HFFc6 (cell line): ENCODE data around the gene NTN3. TPM values are rescaled to one million over a fixed set of nuclear protein-coding genes. Genes with fewer than 3 reads are reported as not detected.

ENCODE experiments used
- DNase-seq: peaks from one replicate; pipeline ENCODE4 v3.0.0-alpha.2; 2018
- H3K27ac Mint-ChIP-seq: 2 replicates; pipeline ENCODE4 v1.8.0; 2020; ENCODE audit warnings: mild to moderate bottlenecking, mixed read lengths
- H3K27me3 Mint-ChIP-seq: 2 replicates; pipeline ENCODE4 v1.8.0; 2021; ENCODE audit warnings: mild to moderate bottlenecking, moderate library complexity, mixed read lengths; ENCODE audit not compliant: insufficient read depth
- H3K36me3 Mint-ChIP-seq: 2 replicates; pipeline ENCODE4 v1.8.0; 2021; ENCODE audit warnings: low read depth, mixed read lengths
- H3K4me1 Mint-ChIP-seq: 2 replicates; pipeline ENCODE4 v1.8.0; 2020; ENCODE audit warnings: low read depth, mixed read lengths
- H3K4me3 Mint-ChIP-seq: 2 replicates; pipeline ENCODE4 v1.8.0; 2020; ENCODE audit warnings: mild to moderate bottlenecking, moderate library complexity, mixed read lengths
- H3K9me3 Mint-ChIP-seq: 2 replicates; pipeline ENCODE4 v1.8.0; 2020; ENCODE audit warnings: mild to moderate bottlenecking, mixed read lengths
- total RNA-seq, 6 experiments: library from RNA; stranded (reverse); fragmentation: NEBNext Ultra II Directional; extraction: Animal tissue kit (Norgen Biotek cat#: 25700); gene quantifications; 2 replicates in 1 of 6; 3 replicates in 5 of 6; pipeline ENCODE4 v1.2.3, GENCODE V29; 2021
- TF ChIP-seq, protein P1 (sequence below): fragments of 200-600 bp; sonication (generic); IDR thresholded peaks from 2 replicates; pipeline ENCODE4 v1.5.0; 2021; ENCODE audit warnings: antibody characterized with exemption, mild to moderate bottlenecking

NTN3 gene
- total RNA-seq, 6 experiments from 2014 or later = 0.22 to 0.47 (median 0.33) TPM

DNA sequence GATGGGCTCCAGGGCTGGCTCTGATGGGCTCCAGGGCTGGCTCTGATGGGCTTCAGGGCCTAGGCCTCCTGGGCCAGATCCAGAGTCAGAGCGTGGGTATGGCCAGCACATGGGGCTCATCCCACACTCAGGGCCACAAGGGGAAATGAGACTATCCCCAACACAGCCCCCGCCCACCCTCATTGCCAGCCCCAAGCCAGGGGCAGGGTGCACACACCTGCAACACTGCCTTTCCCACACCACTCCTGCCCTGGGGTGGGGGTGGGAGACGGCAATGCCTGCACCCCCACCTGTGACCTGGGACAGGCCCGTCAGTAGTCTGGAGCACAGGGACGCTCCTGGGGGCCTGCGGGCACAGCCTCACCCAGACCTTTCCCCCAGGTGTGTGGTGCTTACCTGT is 28.4 kb downstream of the NTN3 start:
- no peaks in the 10 kb centered on the region; the same call in 1 of the 2 replicates for H3K36me3 Mint-ChIP-seq
- H3K27me3 Mint-ChIP-seq = no peaks in the 10 kb centered on the region
- TF ChIP-seq, protein P1, sequence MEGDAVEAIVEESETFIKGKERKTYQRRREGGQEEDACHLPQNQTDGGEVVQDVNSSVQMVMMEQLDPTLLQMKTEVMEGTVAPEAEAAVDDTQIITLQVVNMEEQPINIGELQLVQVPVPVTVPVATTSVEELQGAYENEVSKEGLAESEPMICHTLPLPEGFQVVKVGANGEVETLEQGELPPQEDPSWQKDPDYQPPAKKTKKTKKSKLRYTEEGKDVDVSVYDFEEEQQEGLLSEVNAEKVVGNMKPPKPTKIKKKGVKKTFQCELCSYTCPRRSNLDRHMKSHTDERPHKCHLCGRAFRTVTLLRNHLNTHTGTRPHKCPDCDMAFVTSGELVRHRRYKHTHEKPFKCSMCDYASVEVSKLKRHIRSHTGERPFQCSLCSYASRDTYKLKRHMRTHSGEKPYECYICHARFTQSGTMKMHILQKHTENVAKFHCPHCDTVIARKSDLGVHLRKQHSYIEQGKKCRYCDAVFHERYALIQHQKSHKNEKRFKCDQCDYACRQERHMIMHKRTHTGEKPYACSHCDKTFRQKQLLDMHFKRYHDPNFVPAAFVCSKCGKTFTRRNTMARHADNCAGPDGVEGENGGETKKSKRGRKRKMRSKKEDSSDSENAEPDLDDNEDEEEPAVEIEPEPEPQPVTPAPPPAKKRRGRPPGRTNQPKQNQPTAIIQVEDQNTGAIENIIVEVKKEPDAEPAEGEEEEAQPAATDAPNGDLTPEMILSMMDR = no peak
- H3K4me3 Mint-ChIP-seq = no peak overlapping the region
- H3K9me3 Mint-ChIP-seq = no peaks in the 10 kb centered on the region
- no peak for DNase-seq
- peaks cover 5% of the 10 kb centered on the region; the same call in 1 of the 2 replicates for H3K4me1 Mint-ChIP-seq
- H3K27ac Mint-ChIP-seq = no peak overlapping the region

DNA sequence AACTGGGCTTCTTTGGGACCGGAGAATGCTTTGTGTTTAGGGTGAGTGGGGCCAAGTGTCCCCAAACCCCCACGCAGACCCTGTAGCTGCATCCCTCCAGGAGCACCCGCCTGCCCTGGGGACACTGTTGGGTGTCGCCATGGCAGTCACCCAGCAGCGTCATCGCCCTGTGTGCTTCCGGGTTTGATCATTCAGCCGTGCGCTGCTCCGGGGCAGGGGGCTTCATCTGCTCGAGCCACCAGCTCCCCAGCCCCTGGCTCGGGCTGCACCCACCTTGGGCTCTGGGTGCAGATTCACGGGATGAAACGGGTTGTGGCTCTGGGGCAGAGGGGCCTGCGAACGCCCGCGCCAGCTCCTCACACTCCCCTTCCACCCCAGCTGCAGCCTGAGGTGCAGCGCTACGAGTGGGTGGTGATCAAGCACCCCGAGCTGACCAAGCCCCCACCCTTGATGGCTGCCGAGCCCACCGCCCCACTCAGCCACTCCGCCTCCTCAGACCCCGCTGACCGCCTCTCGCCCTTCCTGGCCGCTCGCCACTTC is 28.9 kb downstream of the NTN3 start:
- H3K4me1 Mint-ChIP-seq = peaks cover 5% of the 10 kb centered on the region; the same call in 1 of the 2 replicates
- no peak for DNase-seq
- H3K27ac Mint-ChIP-seq = no peak overlapping the region
- no peaks in the 10 kb centered on the region for H3K9me3 Mint-ChIP-seq
- H3K4me3 Mint-ChIP-seq = no peak overlapping the region
- TF ChIP-seq, protein P1 = no peak
- no peaks in the 10 kb centered on the region for H3K27me3 Mint-ChIP-seq
- H3K36me3 Mint-ChIP-seq = no peaks in the 10 kb centered on the region; the same call in 1 of the 2 replicates

DNA sequence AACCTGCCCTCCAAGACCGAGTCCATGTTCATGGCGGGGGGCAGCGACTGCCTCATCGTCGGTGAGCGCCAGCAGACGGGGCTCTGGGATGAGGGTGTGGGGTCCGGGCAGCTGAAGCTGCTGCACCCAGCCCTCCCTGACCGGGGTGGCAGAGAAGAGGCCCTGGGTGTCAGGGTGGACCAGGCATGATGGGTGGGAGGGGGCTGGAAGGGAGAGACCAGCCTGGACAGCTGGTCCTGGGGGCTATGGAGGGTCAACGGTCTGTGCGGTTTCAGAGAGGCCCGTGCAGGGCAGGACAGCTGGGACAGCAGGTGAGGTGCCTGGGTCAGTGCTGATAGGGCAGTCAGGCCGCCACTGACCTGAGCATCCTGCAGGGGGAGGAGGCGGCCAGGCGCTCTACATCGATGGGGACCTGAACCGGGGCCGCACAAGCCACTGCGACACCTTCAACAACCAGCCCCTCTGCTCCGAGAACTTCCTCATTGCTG is 29.4 kb downstream of the NTN3 start:
- Mint-ChIP-seq H3K36me3 (no peaks in the 10 kb centered on the region; the same call in 1 of the 2 replicates), H3K27ac (no peak overlapping the region), H3K9me3 (no peaks in the 10 kb centered on the region), H3K4me1 (peaks cover 5% of the 10 kb centered on the region; the same call in 1 of the 2 replicates), H3K27me3 (no peaks in the 10 kb centered on the region), H3K4me3 (no peak overlapping the region)
- TF ChIP-seq, protein P1 = no peak
- DNase-seq = no peak

DNA sequence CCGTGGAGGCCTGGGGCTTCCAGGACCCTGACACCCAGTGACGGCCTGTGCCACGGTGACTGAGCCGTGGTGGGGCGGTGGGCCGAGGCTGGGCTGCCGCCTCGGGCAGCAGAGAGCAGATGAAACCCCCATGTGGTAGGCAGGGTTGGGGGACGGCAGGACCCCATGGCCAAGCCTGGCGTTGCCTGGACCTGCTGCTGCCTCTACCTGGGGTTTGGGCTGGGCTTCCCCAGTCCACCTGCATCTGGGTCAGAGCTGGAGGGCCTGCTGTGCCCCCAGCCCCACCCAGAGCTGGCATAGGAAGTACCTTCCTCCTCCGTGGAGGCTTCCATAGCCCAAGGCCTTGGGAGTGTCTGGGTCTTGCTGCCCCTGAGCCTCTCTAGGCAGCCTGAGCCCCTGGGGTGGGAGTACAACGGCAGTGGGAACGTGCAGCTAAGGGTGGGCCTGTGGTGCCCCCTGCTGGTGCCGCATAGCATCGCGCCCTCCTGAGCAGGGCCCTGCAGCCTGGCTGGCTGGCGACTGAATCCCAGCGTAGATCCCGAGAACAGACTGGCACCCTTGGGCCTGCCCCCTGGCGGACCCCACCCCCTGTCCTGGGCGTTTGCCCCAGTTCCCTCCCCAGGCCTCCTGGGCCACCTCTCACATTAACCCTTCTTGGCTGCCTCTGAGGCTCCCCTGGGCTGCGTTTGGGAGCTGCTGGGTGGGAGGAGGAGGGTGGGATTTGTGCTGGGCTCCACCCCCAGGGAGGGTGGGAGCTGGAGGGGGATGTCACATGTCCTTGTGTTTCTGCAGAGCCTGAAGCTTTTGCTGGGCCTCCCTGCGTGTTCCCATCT is 30.0 kb downstream of the NTN3 start:
- H3K27ac Mint-ChIP-seq = no peak overlapping the region

More for the DNA sequence above, 30.0 kb downstream of the NTN3 start:
- H3K27me3 Mint-ChIP-seq = no peaks in the 10 kb centered on the region
- no peaks in the 10 kb centered on the region for H3K9me3 Mint-ChIP-seq
- H3K4me3 Mint-ChIP-seq = no peak overlapping the region
- TF ChIP-seq, protein P1 = peak; percentile 97
- no peaks in the 10 kb centered on the region; the same call in 1 of the 2 replicates for H3K36me3 Mint-ChIP-seq
- DNase-seq = peak; percentile 52
- peaks cover 5% of the 10 kb centered on the region; the same call in 1 of the 2 replicates for H3K4me1 Mint-ChIP-seq
